ENCODE measurements around the gene TIMM21.

GRCh38 chr18:74166386-74166785, 18.1 kb downstream of the TIMM21 start:
- TF ChIP-seq CTCF (IDR thresholded peaks at IDR 0.05; ENCODE audit: low read depth, low read length), result no peak
- no peak for TF ChIP-seq POLR2A (IDR thresholded peaks at IDR 0.05; ENCODE audit: extremely low read depth, insufficient read length)
